Stimulated activated CD8-positive, alpha-beta memory T cell treated with anti-CD3 and anti-CD28 coated beads, Interleukin-12 subunit alpha, Interleukin-12 subunit beta, amount 100 ng/mL, for 4 hours (primary cell): ENCODE results near the gene RASSF8.

Experiments used
- DNase-seq: peaks from one replicate; pipeline ENCODE4 v3.0.0-alpha.2; 2020; ENCODE audit warnings: low read depth

RASSF8 gene

GRCh38 chr12:25993901-25994651, 35.6 kb downstream of the RASSF8 start:
- no peak for DNase-seq

- DNase-seq: no peak
Measured at GRCh38 chr12:25994901-25995625, 36.6 kb downstream of the RASSF8 start.

GRCh38 chr12:25995906-25996305, 37.4 kb downstream of the RASSF8 start:
- no peak for DNase-seq

GRCh38 chr12:25996677-25997076, 38.2 kb downstream of the RASSF8 start:
- no peak for DNase-seq

- no peak for DNase-seq
Measured at GRCh38 chr12:25997201-25997963, 38.9 kb downstream of the RASSF8 start.

- no peak for DNase-seq
Measured at GRCh38 chr12:26000898-26001297, 42.4 kb downstream of the RASSF8 start.

- no peak for DNase-seq
Measured at GRCh38 chr12:26001530-26001929, 43.0 kb downstream of the RASSF8 start.

- no peak for DNase-seq
Measured at GRCh38 chr12:26003065-26003464, 44.6 kb downstream of the RASSF8 start.

GRCh38 chr12:26007566-26007965, 49.1 kb downstream of the RASSF8 start:
- no peak for DNase-seq

GRCh38 chr12:26009593-26009992, 51.1 kb downstream of the RASSF8 start:
- no peak for DNase-seq

GRCh38 chr12:26010293-26010821, 51.9 kb downstream of the RASSF8 start:
- no peak for DNase-seq

- no peak for DNase-seq
Measured at GRCh38 chr12:26011099-26011498, 52.6 kb downstream of the RASSF8 start.

- no peak for DNase-seq
Measured at GRCh38 chr12:26014085-26014484, 55.6 kb downstream of the RASSF8 start.

- no peak for DNase-seq
Measured at GRCh38 chr12:26016516-26016915, 58.0 kb downstream of the RASSF8 start.

- DNase-seq: no peak
Measured at GRCh38 chr12:26017484-26018211, 59.2 kb downstream of the RASSF8 start.

- no peak for DNase-seq
Measured at GRCh38 chr12:26018926-26019325, 60.4 kb downstream of the RASSF8 start.

- DNase-seq: no peak
Measured at GRCh38 chr12:26021534-26021933, 63.1 kb downstream of the RASSF8 start.

GRCh38 chr12:26022043-26022442, 63.6 kb downstream of the RASSF8 start:
- DNase-seq: no peak

- DNase-seq: no peak
Measured at GRCh38 chr12:26026713-26027112, 68.2 kb downstream of the RASSF8 start.

- no peak for DNase-seq
Measured at GRCh38 chr12:26027401-26027800, 68.9 kb downstream of the RASSF8 start.

- no peak for DNase-seq
Measured at GRCh38 chr12:26028953-26029735, 70.7 kb downstream of the RASSF8 start.
